NCI-H526 treated with DMSO at 0.1 percent for 48 hours (cell line): ENCODE measurements around the gene SLC38A10.

Experiments used
- DNase-seq: peaks from one replicate; lab custom pipeline; 2025; lab: John Stamatoyannopoulos, UW

Gene SLC38A10

GRCh38 chr17:81207610-81208581 lies 87.2 kb downstream of the SLC38A10 start:
- DNase-seq, result no peak

GRCh38 chr17:81206657-81207056 lies 88.5 kb downstream of the SLC38A10 start:
- DNase-seq, result no peak

GRCh38 chr17:81206166-81206565 lies 88.9 kb downstream of the SLC38A10 start:
- DNase-seq, result no peak

GRCh38 chr17:81204578-81204977 lies 90.5 kb downstream of the SLC38A10 start:
- DNase-seq, result no peak

- no peak for DNase-seq
These were observed 92.0 kb downstream of the SLC38A10 start for GRCh38 chr17:81203136-81203535.

GRCh38 chr17:81202318-81202717 lies 92.8 kb downstream of the SLC38A10 start:
- no peak for DNase-seq

- DNase-seq, result no peak
These were observed 94.2 kb downstream of the SLC38A10 start for GRCh38 chr17:81200695-81201580.

GRCh38 chr17:81200201-81200600 lies 94.9 kb downstream of the SLC38A10 start:
- DNase-seq, result no peak

- DNase-seq, result no peak
These were observed 95.7 kb downstream of the SLC38A10 start for GRCh38 chr17:81199482-81199830.

- no peak for DNase-seq
These were observed 96.2 kb downstream of the SLC38A10 start for GRCh38 chr17:81198826-81199481.

- no peak for DNase-seq
These were observed 97.1 kb downstream of the SLC38A10 start for GRCh38 chr17:81197831-81198490.

- DNase-seq, result no peak
These were observed 97.7 kb downstream of the SLC38A10 start for GRCh38 chr17:81197409-81197795.

- DNase-seq, result no peak
These were observed 98.3 kb downstream of the SLC38A10 start for GRCh38 chr17:81196505-81197408.

- DNase-seq, result no peak
These were observed 99.1 kb downstream of the SLC38A10 start for GRCh38 chr17:81195941-81196495.
